ENCODE measurements around the gene SCAF8.

Gene SCAF8

DNA sequence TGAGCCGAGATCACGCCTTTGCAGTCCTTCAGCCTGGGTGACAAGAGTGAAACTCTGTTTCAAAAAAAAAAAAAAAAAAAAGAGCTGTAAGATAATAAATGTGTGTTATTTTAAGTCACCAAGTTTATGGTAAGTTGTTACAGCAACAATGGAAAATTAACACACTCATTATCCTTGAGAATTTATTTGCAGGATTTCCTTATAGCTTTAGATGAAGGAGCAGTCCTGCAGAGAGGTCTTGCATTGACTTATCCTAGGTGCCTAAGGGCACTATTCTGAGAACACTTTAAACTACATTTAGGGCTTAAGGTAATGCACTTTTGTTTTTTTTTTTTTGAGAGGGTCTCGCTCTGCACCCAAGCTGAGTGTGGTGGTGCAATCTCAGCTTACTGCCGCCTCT, 13.8 kb upstream of the SCAF8 start:
- DNase-seq (ENCODE audit: low read depth) = no peak
- no peak for TF ChIP-seq CTCF (IDR thresholded peaks at IDR 0.05; ENCODE audit: low read length, missing control alignments)
- H3K4me3 ChIP-seq (replicated peaks; ENCODE audit: low read depth, low read length) = no peak overlapping the region

DNA sequence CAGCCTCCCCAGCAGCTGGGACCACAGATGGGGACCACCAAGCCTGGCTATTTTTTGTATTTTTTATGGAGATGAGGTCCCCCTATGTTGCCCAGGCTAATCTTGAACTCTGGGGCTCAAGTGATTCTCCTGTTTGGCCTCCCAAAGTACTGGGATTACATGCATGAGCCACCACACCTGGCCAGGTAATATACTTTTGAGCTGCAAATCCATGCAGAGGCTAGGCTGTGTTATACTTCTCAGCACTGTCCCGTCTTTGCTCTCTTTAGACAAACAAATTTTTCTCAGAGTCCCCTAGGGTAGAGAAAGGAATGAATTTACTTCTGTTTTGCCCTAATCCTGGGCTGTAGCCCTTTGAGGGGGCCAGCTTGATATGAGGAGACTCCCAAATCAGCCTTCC, 13.4 kb upstream of the SCAF8 start:
- no peak for TF ChIP-seq CTCF (IDR thresholded peaks at IDR 0.05; ENCODE audit: low read length, missing control alignments)
- DNase-seq (ENCODE audit: low read depth) = no peak
- H3K4me3 ChIP-seq (replicated peaks; ENCODE audit: low read depth, low read length) = no peak overlapping the region

- peak; percentile 23 for DNase-seq (ENCODE audit: low read depth)
- no peak for TF ChIP-seq CTCF (IDR thresholded peaks at IDR 0.05; ENCODE audit: low read length, missing control alignments)
- H3K4me3 ChIP-seq (replicated peaks; ENCODE audit: low read depth, low read length) = no peak overlapping the region
Measured at GRCh38 chr6:154721460-154721859, 11.8 kb upstream of the SCAF8 start.

GRCh38 chr6:154726887-154727286, 6.3 kb upstream of the SCAF8 start:
- H3K4me3 ChIP-seq (replicated peaks; ENCODE audit: low read depth, low read length) = no peak overlapping the region
- TF ChIP-seq CTCF (IDR thresholded peaks at IDR 0.05; ENCODE audit: low read length, missing control alignments) = no peak
- no peak for DNase-seq (ENCODE audit: low read depth)

GRCh38 chr6:154731296-154732218, 1.7 kb upstream of the SCAF8 start:
- DNase-seq (ENCODE audit: low read depth) = no peak
- no peak overlapping the region for H3K4me3 ChIP-seq (replicated peaks; ENCODE audit: low read depth, low read length)
- no peak for TF ChIP-seq CTCF (IDR thresholded peaks at IDR 0.05; ENCODE audit: low read length, missing control alignments)

GRCh38 chr6:154732538-154733182, 556 bp upstream of the SCAF8 start:
- TF ChIP-seq CTCF (IDR thresholded peaks at IDR 0.05; ENCODE audit: low read length, missing control alignments) = no peak
- peak; percentile 73 for DNase-seq (ENCODE audit: low read depth)
- H3K4me3 ChIP-seq (replicated peaks; ENCODE audit: low read depth, low read length) = peak overlapping the region; percentile 73
